Stimulated activated CD4-positive, alpha-beta T cell treated with anti-CD3 and anti-CD28 coated beads, Interleukin-1b, Interleukin-23, amount 100 ng/mL, for 1 hour (primary cell): Measurements from ENCODE around the gene GRIK1.

Experiments
- DNase-seq, 2 donors: peaks; one replicate each; pipeline ENCODE4 v3.0.0-alpha.2; 2020; ENCODE audit warnings: low read depth in 2 of 2

The GRIK1 gene

DNA sequence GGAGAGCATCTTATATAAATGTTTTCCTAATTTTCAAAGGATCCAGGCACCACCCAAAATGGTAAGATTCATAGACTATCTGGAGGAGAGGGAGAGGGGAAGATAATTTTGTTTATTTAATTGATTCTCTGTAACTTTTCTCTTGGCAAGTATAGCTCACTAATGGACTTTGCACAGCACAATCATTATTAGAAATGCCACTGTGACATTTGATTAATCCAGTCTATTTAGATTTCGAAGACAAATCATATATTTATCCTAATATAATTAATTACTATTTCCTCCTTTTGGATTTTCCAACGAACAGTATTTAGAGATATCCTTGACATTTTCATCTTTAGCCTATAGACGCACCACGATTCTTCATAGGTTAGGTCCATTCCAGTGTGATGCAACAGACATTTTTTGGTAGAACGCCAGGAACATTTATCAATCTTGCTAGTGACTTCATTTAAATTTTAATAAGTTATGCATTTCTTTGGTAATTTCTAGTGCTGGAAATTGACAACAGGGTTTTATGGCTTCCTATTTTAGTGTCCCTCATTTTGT, 152.4 kb downstream of the GRIK1 start:
- DNase-seq = no peak

DNA sequence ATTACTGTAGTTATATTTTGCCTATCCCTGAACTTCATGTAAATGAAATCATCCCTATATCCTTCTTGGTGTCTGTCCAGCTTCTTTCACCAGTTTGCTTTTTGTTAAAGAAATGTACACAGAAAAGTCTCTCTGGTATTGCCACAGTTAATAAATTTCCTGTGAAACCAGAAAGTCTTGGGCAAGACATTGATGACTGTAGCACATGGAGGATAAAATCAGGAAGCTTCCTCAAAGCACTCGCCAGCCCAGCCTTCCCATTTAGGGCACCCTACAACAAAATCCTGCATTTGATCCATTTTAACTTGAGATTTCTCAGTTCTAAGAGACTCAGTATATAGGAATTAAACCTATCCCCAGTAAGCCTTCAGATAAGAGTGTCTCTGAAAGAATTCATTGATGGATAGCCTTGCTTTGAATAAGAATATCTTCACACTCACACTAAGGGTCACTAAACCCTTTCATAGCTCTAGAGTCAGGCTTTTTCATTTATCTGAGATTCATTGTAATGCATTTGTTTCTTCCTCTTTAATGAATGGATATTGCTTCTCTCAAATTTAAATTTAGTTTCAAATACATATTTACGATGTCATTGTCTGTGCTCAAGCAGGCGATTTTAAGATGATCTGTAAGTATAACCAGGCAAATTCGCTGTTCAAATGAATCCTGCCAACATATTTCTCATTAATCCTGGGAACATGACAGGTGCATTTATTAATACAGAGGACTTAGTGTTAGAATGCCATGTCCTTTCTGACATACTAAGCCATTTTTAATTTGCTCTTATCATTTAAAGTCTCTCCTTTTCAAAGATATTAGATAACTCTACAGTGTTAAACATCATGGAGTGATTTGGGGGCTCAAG, 153.1 kb downstream of the GRIK1 start:
- DNase-seq = no peak

DNA sequence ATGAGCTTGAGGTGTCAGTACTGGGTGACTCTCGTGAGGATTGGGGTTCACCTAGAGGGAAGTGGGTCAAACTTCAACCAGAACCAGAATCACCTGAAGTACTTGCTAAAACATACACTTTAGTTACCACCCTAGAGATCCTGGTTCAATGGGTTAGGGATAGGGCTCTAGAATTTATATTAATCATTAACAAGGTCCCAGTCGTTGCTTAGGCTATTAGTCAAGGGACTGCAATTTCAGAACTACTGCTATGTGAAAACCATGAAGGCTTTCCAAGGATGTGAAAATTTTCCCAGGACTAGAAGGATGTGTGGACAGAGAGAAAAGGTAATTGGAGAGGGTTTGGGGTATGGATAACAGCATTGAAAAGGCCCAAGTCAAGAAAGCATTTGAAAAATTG, 162.6 kb downstream of the GRIK1 start:
- no peak for DNase-seq

DNA sequence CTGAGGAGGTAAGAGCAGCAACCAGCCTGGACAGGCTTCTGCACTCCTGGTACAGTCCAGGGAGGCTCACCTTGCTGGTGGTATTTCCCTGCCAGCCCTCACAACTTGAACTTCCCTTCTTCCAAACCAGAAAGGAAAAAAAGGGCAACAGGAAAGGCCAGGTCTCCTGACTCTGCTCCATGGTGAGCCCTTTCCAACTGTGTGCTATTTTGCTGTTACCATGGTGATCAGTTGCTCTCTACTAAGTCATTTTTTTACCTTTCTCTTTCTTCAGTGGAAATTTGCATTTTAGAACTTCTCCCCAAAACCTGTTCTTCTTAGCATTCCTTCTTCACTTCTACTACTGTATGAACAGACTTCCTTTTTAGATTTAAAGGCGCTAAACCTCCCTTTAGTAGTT, 164.3 kb downstream of the GRIK1 start:
- no peak for DNase-seq

DNA sequence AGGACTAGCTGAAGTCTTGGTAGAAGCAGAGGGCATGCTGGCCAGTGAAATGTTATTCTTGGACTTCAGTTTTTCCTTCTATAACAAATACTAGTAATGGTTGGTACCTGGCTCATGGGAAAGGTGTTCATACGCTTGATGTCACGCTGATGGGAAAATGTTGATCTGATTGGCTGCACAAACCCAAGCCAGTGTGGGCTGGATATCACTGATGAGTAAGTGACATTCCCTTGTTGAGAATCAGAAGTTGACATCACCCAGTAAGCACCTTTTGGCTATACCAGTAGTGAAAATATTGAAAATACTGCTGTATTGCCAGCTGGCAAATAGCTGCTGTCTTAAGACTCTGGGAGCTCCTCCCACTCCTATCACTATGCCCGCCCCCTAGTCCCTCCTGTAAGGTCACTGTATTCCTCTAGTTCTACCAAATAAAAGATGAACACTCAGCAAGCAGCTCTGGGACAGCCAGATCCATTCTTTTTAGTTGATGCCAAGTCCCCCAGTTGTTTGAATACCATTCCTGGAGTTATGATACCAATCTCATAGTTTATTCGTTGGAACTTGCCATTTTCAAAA, 168.2 kb downstream of the GRIK1 start:
- DNase-seq = no peak

DNA sequence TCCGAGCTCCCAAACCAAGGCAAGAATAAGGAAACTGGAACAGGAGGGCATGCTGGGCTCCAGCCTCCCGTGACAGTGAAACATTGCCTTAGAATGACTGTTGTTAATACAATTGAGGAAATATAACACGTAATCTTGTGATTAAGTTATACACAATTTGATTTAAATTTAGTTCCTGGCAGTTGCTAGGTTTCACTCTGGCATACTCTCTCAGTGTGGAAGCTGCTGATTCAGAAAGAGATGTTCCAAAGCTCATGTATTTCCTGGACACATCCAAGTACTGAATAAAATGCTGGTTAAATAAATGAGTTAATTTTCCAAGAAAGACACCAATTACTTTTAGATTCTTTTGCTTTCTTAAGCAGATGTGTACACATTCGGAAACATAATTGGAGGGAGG, 176.1 kb downstream of the GRIK1 start:
- DNase-seq = no peak

DNA sequence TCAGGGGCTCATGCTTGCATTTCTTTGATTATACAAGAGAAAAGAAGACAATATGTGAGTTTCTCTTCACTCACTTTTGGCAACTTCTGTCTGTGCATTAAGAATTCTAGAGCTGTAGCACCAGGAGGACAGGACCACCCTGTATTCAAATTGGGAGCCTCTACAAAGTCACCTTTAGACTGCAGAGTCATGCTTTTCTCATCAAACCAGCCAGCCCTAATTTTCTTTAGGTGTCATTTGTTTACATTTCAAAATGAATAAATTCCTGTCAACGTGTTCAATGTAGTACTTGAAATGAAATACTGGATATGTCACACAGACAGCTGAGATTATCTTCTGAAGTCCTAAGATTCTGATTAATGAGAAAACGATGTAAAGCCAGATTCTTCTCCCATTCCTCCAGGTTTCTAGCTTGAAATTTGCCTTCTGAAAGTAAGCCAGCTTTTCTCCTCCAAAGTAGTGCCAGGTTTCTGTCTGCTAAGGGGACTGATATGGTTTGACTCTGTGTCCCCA, 177.2 kb downstream of the GRIK1 start:
- DNase-seq = no peak

DNA sequence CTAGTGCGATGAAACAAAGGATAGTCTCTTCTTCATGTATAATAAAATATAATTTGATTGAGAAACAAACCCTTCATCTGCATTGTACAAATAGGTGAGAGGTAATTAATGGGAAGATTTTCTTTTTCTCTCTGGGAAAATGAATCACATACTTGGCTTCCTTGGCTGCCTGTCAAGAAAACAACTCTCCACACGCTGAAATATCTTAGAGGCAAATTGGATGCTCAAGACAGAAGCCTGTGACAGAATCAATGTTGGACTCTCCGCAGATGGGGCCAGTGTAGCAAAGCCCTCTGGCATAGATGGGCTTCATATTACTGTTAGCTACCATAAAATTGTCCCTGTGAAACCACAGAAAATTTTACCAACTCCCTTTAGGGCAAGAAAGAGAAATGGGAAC, 186.6 kb downstream of the GRIK1 start:
- DNase-seq = no peak

DNA sequence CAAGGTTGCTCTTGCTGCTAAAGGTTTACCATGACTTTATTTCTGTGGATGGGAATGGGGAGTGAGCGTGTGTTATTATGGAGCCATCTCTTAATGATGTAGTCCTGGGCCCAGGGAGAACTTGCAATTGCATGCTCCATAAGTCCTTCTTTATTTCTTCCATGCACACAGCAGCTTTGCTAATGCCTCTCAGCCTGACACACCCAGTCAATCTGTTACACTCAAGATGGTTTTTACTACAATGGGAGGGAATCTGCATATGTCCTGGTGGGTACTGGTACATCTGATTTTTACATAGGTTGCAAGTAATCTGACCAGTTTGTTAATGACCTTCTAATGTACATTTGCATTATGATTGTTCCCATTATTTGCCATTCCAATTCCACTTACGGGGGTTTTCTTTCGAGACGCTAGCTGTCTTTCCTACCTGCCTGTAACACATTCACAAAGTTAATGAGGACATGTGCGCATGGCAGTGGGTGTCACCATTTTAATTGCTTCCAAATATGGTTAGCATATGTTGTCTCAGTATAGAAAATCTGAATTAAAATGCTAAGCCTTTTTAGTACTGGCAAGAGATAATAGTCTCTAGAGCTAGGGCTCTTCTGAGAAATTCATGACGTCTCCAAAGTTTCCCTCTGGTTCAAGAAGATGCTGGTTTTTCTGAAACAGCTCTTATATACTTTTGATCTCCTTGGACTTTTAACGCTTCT, 188.2 kb downstream of the GRIK1 start:
- no peak for DNase-seq

DNA sequence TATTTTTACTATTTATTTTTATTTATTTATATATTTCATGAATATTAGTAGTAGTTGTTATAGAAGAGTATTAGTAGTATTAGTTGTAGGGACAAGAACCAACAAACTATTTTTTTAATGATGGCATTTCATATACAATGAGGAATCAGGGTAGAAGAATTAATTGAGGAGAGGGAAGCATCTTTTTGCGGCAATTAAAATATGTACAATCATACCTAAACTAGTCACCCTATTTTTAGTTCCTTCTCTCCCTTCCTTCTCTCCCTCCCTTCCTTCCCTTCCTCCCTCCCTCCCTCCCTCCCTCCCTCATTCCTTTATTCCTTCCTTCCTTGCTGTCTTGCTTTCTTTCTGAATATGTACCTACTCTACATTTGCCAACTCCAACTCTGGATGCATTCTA, 189.8 kb downstream of the GRIK1 start:
- no peak for DNase-seq

DNA sequence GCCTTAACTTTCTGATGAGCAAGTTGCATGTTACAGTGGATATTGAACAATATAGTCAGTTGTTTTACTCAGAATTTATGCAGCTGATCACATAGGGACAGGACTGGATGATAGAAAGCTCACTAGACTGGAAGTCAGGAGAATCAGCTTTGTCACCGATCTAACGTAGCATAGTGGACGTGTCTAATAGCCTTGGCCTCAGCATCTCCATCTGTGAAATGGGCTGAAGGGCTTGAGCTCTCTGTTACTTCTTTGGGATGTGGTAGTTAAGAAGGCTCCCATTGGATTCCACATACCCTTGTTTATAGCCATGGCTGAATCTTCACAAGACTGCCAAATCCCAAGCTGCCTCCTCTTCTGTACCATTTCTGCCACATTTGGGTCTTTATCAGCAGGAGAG, 190.6 kb downstream of the GRIK1 start:
- no peak for DNase-seq

DNA sequence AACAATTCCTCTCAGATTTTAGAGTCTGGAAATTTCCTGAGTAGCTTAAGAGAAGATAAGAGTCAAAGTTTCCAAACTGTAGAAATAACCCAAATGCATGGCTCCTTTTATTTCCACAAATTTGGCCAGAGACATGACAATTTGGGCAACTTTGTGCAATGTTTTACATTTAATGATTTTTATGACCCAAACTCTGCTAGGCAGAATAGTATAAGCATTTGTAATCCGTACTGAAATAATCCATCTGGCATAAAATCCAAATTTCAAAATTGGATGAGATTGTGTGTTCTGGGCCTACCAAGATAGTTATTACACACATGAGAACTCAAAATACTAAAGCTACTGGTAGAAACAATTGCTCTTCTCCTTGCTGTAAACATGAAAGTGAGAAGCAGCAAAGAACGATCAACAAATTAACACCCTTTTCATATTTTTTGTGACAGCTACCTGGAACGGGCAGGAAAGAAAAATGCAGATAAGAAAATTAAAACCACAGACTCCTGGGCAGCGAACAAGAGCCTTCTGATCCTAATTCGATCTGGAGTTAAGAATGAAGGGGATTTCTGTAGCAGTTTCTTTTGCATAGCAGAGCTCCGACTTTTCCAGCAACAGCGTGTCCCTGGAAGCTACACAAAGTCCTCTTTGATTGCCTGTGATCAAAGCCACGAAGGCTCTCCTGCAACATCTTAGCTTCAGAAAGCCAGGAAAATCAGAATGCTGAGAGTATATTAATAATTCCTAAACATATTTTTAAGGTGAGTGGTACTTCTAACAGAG, 191.2 kb downstream of the GRIK1 start:
- no peak for DNase-seq

DNA sequence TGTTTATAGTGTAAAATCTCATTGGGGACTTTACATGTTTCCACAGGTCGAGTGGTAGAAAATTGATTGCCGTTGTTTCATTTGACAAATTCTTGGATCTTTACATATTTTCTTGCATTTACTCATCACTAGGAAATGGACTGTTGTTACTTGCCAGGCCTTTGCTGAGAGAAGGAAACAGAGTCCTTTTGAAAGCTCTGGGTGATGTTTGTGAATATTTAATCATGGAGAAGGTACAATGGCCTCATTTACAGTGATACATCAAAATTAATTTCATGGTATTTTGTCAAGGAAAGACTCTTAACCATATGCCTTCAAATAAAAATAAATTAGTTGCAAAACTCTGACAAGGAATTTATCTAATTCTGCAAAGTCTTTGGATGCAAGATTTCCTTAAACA, 198.0 kb downstream of the GRIK1 start:
- no peak for DNase-seq

DNA sequence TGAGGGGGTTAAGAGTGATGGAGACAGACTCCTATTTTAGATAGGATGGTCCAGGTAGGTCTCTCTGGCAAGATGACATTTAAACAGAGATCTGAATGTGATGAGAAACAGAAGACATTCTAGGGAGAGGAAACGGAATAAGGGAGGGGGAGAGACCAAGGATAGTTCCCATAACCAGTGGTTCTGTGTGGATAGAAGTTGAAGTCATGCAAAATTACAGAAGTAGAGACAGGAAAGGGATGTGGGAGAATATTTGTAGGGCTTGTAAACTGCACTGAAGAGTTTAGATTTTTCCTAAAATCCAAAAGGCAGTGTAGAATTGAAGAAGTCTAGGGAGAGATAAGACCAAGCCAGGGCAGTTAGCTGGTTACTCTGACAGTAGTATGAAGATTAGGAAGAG, 200.6 kb downstream of the GRIK1 start:
- DNase-seq = no peak

DNA sequence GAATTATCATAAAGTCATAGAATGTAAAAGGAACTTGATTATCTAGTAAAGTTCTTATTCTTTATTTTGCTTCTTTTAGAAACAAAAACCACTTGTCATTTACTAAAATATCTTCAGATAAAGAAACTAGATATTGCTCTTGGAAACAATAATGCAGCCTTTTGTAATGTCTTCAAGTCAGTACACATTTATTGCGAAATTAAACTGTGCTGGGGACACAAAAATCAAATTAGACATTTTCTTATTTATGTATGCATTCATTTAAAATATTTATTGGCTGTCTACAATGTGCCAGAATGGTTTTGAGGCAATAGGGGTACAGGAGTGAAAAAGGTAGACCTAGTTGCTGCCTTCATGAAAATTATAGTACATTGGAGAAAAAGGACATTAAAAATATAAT, 201.1 kb downstream of the GRIK1 start:
- no peak for DNase-seq

DNA sequence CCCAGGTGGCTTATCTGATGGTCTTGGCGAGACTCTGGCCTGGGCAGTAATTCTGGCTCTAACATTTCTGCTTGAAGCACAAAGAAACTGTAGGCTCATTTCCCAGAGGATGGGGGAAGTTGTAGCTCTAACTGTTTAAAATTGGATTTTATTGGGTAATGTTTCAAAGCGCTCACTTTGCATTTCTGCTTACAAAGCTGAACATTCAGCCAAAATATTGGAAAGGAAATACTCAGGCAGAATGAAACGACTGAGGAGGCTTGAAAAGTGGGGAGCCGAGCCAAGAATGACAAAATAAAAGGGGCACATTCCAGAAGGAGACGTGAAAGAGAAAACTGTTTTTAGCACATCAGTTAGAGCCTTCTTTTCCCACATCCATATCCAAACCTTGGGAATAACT, 202.6 kb downstream of the GRIK1 start:
- no peak for DNase-seq

DNA sequence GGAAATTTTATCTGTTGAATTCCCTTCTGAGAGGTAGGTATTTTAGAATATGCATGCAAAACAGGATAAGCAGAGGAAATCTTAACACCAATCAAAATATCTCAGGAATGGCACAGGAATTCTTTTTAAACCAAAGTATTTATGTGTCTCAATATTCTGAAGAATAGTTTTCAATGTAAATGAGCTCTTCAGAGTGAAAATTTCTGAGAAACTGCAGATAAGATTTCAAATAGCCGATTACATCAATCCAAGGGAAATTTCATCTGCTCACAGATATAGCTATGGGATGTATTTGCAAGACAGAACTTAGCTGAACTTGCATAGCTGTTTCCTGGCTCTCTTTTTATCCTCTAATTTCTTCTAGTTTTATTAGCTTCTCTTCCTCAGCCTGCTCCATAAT, 209.5 kb downstream of the GRIK1 start:
- DNase-seq = no peak

DNA sequence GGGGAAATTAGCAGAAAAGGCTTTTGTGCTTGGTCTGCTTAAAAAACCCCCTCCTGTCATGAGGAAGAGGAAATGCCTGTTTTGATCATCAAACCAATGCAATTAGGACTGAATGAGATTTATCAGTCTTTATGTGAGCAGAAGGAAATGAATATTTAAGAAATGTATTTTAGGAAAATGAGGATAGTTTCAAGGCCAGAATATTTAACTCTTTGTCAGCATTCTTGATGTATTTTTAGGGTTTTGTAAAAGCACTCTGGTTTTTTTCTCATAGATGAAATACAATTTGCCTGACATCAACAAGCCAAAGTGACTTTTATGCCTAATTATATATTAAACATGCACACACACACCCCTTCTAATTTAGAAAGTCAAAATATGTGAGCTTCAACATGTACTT, 213.8 kb downstream of the GRIK1 start:
- DNase-seq = no peak

DNA sequence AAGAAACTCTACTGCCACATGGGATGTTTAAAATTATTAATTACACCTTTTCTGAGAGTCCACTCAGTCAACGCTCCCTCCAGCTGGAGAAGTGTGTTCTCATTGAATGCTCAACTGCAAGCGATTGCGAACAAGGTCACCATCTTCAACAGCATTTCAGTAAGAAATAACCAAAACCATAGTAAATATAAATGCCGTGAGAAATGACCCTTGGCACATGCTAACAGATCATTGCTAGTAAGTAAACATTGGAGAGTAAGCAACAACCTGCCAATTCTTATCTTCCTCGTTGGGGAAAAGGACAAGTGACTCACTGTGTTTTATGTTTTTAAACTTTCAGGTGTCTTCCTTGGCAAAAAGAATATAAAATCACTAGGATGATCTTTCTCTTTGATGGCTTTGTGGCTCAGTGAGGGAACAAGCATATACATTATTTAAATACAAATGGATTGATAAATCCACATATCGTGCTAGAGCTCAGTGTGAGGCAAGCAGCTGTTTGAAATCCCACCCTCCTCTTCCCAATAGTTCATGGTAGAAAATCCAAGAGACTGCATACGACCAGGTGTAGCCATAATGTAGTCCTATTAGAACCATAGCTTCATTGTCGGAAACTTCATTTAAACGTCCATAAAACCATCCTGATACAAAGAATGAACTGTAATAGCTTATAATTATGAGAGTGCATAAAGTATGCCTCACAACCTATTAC, 214.6 kb downstream of the GRIK1 start:
- no peak for DNase-seq

DNA sequence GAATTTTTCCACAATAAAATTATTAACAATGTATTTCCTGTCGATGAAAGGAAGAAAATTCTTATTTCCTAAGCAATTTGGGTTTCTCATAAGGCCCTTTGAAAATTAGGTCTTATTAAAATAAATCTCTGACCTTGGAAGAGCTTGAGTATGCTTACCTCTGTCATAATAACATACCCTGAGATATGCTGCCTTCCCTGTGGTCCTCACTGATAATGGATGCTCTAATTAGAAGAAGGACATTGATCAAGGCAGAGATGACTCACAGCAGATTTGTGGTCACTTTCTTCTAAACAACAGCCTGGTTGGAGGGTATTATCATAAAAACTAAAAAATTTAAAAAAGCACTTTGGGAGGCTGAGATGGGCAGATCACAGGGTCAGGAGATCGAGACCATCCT, 217.8 kb downstream of the GRIK1 start:
- DNase-seq = no peak

DNA sequence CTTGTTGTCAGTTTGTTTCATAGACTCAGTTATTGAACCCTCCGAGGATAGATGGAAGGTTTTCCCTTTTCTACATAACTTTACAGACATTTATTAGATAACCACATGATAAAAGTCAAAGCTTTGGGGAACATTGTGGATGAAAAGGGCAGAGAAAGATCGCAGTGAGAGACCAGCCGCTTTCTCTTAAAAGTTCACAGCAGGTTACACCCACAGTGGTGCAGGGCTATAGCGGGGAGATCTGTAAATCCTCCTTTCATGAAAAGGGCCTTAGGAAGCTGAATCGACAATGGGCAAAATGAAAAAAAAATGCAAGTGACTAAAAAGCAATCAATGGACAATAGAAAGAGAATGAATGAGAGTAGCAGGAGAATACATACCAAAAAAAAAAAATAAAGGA, 218.6 kb downstream of the GRIK1 start:
- DNase-seq = no peak
